HG03442 (cell line): ENCODE measurements around the gene RNPEPL1.
"Not testable (repeated sequence)": the region's sequence is repeated elsewhere in the genome, so short reads cannot be mapped to it uniquely, and the experiment has no call there.

ENCODE experiments used
- ATAC-seq: cut with Tn5 transposase; IDR thresholded peaks from one replicate; pipeline ENCODE4 v1.9.1; 2021; ENCODE audit warnings: mild to moderate bottlenecking, moderate library complexity; ENCODE audit not compliant: unreplicated experiment

RNPEPL1 gene, protein sequence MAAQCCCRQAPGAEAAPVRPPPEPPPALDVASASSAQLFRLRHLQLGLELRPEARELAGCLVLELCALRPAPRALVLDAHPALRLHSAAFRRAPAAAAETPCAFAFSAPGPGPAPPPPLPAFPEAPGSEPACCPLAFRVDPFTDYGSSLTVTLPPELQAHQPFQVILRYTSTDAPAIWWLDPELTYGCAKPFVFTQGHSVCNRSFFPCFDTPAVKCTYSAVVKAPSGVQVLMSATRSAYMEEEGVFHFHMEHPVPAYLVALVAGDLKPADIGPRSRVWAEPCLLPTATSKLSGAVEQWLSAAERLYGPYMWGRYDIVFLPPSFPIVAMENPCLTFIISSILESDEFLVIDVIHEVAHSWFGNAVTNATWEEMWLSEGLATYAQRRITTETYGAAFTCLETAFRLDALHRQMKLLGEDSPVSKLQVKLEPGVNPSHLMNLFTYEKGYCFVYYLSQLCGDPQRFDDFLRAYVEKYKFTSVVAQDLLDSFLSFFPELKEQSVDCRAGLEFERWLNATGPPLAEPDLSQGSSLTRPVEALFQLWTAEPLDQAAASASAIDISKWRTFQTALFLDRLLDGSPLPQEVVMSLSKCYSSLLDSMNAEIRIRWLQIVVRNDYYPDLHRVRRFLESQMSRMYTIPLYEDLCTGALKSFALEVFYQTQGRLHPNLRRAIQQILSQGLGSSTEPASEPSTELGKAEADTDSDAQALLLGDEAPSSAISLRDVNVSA

DNA sequence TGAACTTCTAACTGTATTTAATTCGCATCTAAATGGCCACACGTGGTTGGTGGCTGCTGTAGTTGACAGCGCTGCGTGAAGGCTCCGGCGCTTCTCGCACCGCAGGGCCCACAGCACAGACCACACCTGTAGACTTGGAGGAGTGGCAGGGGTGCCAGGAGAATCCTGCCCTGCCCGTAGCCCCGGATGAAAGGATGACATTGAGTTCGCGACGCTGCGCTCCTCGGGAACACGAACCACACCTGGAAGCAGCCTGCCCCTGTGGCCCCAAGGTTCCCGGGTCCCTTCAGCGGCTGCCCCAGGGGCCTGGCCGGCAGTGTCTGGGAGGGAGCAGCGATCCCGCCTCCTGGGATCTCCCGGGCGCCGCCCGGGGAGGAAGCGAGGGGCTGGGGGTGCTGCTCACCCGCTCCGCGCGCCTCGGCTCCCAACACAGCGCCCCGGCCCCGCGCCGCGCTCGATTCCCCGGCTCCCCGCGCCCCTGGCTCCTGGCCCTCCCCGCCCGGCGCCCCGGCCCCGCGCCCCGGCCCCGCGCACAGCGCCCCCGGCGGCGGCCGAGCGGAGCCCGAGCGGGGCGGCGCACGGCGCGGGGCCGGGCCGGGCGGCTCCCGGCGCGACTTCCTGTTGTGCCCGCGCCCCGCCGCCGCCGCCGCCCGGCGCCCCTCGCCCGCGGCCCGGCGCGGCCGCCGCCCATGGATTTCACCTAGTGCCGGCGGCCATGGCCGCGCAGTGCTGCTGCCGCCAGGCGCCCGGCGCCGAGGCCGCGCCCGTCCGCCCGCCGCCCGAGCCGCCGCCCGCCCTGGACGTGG is at the start of gene RNPEPL1:
RNPEPL1 (plus strand) TSS at position 613 of the 806 bp plus-strand sequence; CDS start at position 716, 103 bp downstream.
- peak; percentile 25 for ATAC-seq

DNA sequence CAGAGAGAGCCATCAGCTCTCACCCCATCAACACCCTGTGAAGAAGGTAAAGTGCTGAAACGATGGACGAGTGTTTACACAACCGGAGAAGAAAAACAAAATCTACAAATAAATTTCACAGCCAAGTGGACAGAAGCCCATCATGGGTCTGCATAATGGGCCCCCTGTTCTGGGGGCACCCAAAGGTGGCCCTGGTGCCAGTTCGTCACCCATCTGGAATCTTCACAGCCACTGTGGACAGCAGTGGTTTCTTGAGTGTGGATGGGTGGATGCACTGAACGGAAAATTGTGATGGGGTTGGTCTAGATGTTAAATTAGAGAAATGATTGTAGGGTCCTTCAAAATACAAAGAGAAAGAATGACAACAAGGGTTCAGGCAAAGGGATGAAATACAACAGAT is 49.3 kb upstream of the RNPEPL1 start:
- ATAC-seq: no peak

GRCh38 chr2:240519396-240520129 is 48.7 kb upstream of the RNPEPL1 start:
- no peak for ATAC-seq

- no peak for ATAC-seq
These were observed 47.9 kb upstream of the RNPEPL1 start for GRCh38 chr2:240520130-240520973.

GRCh38 chr2:240520974-240521350 is 47.3 kb upstream of the RNPEPL1 start:
- no peak for ATAC-seq

DNA sequence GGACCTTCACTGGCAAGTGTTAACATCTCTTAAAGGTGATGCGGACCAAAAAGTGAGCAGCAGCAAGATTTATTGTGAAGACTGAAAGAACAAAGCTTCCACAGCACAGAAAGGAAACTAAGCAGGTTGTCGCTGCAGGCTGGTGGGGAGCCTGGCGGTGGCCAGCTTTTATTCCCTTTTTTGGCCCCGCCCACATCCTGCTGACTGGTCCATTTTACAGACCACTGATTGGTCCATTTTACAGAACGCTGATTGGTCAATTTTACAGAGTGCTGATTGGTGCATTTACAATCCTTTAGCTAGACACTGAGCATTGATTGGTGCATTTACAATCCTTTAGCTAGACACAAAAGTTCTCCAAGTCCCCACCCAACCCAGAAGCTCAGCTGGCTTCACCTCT is 46.4 kb upstream of the RNPEPL1 start:
- ATAC-seq: not testable (repeated sequence)

- ATAC-seq: no peak
These were observed 45.9 kb upstream of the RNPEPL1 start for GRCh38 chr2:240522406-240522805.

GRCh38 chr2:240523451-240524281 is 44.6 kb upstream of the RNPEPL1 start:
- ATAC-seq: no peak

GRCh38 chr2:240524963-240525718 is 43.1 kb upstream of the RNPEPL1 start:
- no peak for ATAC-seq

DNA sequence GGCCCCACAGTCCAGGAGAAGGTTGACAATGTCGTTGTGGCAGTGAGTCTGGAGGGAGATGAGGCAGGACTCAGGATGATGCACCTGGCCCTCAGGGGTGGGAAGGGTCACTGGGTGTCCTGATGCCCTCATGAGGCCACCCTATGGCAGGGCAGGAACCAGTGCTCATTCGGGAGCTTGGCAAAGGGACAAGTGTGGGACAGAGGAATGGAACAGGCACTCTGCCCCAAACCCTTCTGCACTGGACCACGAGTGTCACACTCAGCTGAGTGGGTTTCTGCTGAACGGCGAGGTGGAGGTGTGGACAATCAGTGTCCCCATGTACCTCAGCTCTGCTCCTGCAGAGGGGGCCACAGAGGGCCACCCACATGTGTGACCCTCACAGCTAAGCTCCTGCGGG is 42.5 kb upstream of the RNPEPL1 start:
- ATAC-seq: no peak

GRCh38 chr2:240526521-240526920 is 41.8 kb upstream of the RNPEPL1 start:
- ATAC-seq: no peak

DNA sequence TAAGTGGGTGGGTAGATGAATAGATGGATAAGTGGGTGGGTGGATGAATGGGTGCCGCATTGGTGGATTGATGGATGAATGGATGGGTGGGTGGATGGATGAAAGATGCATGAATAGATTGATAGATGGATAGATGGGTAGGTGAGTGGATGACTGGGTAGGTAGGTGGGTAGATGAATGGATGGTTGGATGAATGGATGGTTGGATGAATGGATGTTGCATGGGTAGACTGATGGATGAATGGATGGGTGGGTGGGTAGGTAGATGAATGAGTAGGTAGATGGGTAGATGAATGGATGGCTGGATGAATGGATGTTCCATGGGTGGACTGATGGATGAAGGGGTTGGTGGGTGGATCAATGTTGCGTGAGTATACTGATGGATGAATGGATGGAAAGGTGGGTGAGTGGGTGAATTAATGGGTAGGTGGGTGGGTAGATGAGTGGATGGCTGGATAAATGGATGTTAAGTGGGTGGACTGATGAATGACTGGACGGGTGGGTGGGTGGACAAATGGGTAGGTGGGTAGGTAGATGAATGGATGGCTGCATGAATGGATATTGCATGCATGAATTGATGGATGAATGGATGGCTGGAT is 41.0 kb upstream of the RNPEPL1 start:
- ATAC-seq: no peak

DNA sequence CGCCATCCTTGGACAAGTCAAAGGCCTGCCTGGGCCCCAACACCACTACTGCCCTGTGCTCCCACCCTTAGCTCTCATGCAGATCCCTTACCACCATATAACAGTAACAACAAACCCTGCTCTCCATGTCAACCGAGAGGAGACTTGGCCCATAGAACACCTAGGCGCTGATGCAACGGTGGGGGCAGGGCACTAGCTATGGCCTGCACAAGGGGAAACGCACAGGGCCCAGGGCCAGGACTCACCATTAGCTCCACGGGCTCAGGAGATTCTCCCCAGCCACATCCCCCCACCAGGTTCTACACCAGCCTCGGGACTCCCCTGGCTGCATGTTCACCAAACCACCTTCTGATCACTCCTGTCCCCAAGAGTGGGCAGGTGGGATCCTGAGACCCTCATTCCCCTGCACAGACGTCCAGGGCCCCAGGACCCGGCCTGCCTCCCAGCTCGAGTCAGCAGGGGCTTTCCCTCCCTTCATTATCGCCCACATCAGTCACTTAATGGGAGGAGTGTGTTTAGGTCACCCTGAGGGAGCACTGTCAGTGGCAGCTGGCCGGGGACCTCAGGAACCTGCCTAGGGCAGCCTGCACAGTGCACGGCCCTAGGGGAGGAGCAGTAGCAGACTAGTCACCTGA is 39.8 kb upstream of the RNPEPL1 start:
- no peak for ATAC-seq

DNA sequence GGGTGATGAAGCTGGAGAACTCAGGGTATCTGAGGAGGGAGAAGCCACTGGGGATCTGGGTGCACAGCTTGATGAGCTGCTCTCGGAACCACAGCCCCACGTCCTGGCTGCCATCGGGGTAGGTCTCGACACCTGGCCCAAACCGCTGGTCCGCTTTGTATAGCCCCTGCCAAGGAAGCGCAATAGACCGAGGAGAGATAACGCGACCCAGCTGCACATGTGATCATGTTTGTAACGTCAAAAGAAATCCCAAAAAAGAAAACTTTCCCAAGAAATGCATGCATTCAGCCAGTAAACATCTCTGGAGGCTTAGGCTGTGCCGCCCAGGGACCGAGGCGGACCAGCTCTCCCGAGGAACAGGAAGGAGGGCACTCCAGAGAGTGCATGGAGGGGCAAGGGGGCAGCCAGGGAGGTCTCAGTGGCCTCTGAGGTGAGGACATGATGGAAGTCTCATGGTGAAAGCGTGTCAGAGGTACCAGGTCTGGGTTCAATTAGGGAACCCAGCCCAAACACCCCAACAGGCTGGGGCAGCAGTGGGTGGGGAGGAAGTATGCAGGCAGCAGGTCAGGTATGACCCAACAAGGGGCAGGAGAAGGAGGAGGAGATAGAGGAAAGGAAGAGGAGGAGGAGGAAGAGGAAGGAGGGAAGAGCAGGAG is 38.8 kb upstream of the RNPEPL1 start:
- no peak for ATAC-seq

DNA sequence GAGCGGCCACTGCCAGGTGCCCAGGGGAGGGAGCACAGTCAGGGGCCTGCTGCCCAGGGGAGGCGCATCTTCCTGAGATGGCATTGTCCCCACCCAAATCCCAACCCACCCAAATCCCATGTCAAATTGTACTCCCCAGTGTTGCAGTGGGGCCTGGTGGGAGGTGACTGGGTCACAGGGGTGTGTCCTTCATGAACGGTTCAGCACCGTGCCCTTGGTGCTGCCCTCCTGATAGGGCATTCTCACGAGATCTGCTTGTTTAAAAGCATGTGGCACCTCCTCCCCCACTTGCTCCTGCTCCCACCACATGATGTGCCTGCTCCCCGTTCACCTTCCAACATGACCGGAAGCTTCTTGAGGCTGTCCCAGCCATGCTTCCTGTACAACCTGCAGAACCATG is 38.1 kb upstream of the RNPEPL1 start:
- ATAC-seq: no peak

DNA sequence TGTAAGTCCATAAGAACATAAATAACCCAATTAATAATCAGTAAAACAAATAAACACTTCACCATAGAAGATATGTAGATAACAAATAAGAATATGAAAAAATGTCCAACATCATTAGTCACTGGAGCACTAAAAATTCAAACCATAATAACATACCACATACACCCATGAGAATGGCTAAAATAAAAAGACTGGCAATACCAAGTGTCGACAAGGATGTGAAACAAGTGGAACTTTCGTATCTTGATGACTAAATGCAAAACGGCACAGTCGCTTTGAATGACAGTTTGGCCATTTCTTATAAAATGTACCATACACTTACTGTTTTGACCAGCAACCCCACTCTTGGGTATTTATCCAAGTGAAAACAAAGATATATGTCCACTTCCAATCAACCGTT is 37.2 kb upstream of the RNPEPL1 start:
- no peak for ATAC-seq
